ENCODE measurements around the gene CAB39L.

GRCh38 chr13:49356223-49356622 is 87.6 kb downstream of the CAB39L start:
- TF ChIP-seq, protein P1, sequence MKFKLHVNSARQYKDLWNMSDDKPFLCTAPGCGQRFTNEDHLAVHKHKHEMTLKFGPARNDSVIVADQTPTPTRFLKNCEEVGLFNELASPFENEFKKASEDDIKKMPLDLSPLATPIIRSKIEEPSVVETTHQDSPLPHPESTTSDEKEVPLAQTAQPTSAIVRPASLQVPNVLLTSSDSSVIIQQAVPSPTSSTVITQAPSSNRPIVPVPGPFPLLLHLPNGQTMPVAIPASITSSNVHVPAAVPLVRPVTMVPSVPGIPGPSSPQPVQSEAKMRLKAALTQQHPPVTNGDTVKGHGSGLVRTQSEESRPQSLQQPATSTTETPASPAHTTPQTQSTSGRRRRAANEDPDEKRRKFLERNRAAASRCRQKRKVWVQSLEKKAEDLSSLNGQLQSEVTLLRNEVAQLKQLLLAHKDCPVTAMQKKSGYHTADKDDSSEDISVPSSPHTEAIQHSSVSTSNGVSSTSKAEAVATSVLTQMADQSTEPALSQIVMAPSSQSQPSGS (CRISPR knock-in tag; IDR thresholded peaks at IDR 0.05), result no peak
- TF ChIP-seq POLR2AphosphoS5 (IDR thresholded peaks at IDR 0.05; ENCODE audit: control insufficient read depth, insufficient read depth, low read depth, low read length), result no peak

All from K562 (cell line).